Adipocyte (in vitro differentiated cells): ENCODE data around the gene CBX7.

Experiments
- DNase-seq: peaks from one replicate; pipeline ENCODE4 v3.0.0-alpha.2; 2015; ENCODE audit warnings: low read depth
- H3K27me3 ChIP-seq: replicated peaks from 2 replicates; pipeline ENCODE4 v1.7.0; 2013; ENCODE audit warnings: mild to moderate bottlenecking, low read length, moderate library complexity; ENCODE audit not compliant: control insufficient read depth, insufficient read depth
- H3K36me3 ChIP-seq: 2 replicates; pipeline ENCODE4 v1.7.0; 2013; ENCODE audit warnings: low read length, mild to moderate bottlenecking, moderate library complexity; ENCODE audit not compliant: control insufficient read depth, insufficient read depth, severe bottlenecking
- H3K4me1 ChIP-seq: 2 replicates; pipeline ENCODE4 v1.7.0; 2013; ENCODE audit warnings: mild to moderate bottlenecking, low read length, moderate library complexity; ENCODE audit not compliant: control insufficient read depth, insufficient read depth
- H3K4me3 ChIP-seq: 2 replicates; pipeline ENCODE4 v1.7.0; 2013; ENCODE audit warnings: mild to moderate bottlenecking, low read length, moderate library complexity
- H3K9ac ChIP-seq: 2 replicates; pipeline ENCODE4 v1.7.0; 2013; ENCODE audit warnings: mild to moderate bottlenecking, low read length, moderate library complexity
- H3K9me3 ChIP-seq: 2 replicates; pipeline ENCODE4 v1.7.0; 2013; ENCODE audit warnings: mild to moderate bottlenecking, low read length, moderate library complexity; ENCODE audit not compliant: control insufficient read depth

The CBX7 gene

GRCh38 chr22:39094717-39095389, 57.6 kb downstream of the CBX7 start:
- Histone ChIP-seq H3K4me3 (no peak overlapping the region), H3K9me3 (no peaks in the 10 kb centered on the region), H3K9ac (no peak overlapping the region), H3K36me3 (no peaks in the 10 kb centered on the region), H3K27me3 (peaks cover 29% of the 10 kb centered on the region), H3K4me1 (peaks cover 6% of the 10 kb centered on the region)
- no peak for DNase-seq

DNA sequence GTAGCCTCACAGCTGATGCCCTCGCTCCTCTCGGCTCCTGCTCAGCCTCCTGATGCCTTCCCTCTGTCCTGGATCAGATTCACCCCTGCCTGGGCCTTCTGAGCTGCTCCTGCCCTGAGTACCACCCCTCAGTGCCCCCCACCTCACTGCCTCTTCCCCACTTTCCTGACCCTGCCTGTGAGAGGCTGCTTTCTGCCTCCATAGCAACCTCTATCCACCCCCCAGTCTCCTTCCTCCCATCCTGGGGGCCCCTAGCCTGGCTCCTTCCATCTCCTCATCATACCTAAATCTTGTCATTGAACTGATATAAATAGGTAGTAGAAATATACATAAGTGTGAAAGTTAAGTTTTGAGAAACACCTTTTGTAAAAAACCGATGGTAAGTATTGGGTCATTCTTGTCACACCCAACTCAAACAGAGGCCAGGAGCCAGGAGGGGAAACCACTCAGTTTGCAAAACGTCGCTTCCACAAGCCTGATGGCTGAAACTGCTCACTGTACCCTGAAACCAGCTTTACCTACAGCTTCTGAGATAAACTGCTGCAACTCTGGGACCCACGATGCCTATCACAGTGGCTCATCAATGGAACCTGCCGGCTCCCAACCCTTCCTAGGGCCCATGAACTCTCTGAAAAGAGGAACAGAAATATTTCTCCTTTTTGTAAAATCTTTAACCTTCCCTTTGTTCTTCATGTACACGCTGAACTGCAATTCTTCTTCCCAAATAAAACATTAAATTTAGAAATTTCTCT, 60.2 kb downstream of the CBX7 start:
- Histone ChIP-seq H3K36me3 (no peaks in the 10 kb centered on the region), H3K4me3 (no peak overlapping the region), H3K4me1 (peaks cover 3% of the 10 kb centered on the region), H3K9ac (no peak overlapping the region), H3K27me3 (peaks cover 32% of the 10 kb centered on the region), H3K9me3 (no peaks in the 10 kb centered on the region)
- DNase-seq = no peak

DNA sequence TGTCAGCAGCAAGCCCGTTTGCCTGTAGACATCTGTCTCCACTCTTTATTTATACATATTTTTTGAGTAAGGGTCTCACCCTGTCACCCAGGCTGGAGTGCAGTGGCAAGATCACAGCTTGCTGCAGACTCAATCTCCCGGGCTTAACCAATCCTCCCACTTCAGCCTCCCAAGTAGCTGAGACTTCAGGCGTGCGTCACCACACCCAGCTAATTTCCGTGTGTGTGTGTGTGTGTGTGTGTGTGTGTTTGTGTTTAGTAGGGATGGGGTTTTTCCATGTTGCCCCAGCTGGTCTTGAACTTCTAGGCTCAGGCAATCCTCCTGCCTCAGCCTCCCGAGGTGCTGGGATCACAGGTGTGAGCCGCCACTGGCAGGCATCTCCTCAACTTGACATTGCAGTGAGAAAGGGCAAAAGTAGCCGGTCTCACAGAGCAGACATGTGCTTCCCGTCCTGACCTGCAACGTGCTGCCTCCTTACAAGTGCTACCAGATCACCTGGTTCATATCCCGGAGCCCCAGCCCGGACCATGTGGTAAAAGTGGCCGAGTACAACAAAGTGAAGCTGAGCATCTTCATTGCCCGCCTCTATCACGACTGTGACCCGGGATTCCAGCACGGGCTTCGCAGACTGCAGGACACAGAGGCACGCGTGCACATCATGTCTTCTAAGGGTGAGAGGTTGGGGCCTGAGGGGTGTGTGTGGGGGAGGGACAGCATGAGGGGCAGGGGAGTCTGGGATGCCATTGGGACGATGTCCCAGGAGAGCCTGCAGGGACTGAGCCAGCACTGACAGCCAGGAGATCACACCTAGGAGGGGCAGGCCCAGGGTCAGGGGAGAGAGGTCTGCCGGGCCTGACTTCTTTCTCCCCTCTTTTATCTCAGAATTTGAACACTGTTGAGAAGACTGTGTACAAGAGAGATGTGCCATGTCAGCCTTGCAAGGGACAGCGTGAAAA, 61.1 kb downstream of the CBX7 start:
- H3K9ac ChIP-seq = no peak overlapping the region
- H3K9me3 ChIP-seq = no peaks in the 10 kb centered on the region
- H3K27me3 ChIP-seq = peaks cover 32% of the 10 kb centered on the region
- H3K4me3 ChIP-seq = no peak overlapping the region
- no peaks in the 10 kb centered on the region for H3K4me1 ChIP-seq
- DNase-seq = no peak
- no peaks in the 10 kb centered on the region for H3K36me3 ChIP-seq

DNA sequence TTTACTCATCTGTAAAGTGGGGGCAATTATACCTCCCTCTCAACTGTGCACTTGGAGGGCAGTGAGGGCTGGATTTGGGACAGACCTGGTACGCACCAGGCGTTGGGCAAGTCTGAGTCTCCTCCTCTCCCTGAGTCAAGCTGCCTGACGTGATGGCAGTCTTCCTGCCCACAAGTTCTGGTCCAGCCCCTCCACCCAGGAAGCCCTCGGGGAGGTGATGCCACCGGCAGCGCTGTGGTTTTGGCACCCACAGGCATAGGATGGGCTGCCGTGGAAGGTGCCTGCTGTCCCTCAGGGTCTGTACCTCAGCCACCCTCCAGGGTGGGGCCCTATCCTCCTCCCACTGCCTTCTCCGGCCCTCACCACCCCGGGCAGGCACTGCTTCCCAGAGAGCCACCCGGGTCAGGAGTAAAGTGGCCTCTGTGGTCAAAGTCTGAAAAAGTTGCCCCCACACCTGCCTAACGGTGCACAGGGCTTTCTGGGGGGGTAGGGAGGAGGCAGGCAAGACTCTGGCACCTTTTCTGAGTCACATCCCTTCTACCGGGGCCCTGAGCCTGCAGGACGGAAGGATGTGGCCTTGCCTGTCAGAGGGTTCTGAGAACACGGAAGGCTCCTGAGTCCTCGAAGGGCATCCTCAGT, 61.9 kb downstream of the CBX7 start:
- DNase-seq = no peak
- Histone ChIP-seq H3K4me3 (no peak overlapping the region), H3K27me3 (peaks cover 32% of the 10 kb centered on the region), H3K4me1 (no peaks in the 10 kb centered on the region), H3K36me3 (no peaks in the 10 kb centered on the region), H3K9me3 (no peaks in the 10 kb centered on the region), H3K9ac (no peak overlapping the region)

GRCh38 chr22:39089928-39090327, 62.6 kb downstream of the CBX7 start:
- no peak overlapping the region for H3K4me3 ChIP-seq
- DNase-seq = no peak
- peaks cover 29% of the 10 kb centered on the region for H3K27me3 ChIP-seq
- H3K9ac ChIP-seq = no peak overlapping the region
- H3K36me3 ChIP-seq = no peaks in the 10 kb centered on the region
- no peaks in the 10 kb centered on the region for H3K4me1 ChIP-seq
- H3K9me3 ChIP-seq = no peaks in the 10 kb centered on the region

GRCh38 chr22:39088685-39089032, 63.8 kb downstream of the CBX7 start:
- no peaks in the 10 kb centered on the region for H3K9me3 ChIP-seq
- H3K9ac ChIP-seq = no peak overlapping the region
- DNase-seq = no peak
- H3K4me3 ChIP-seq = no peak overlapping the region
- H3K4me1 ChIP-seq = no peaks in the 10 kb centered on the region
- H3K36me3 ChIP-seq = no peaks in the 10 kb centered on the region
- H3K27me3 ChIP-seq = peaks cover 28% of the 10 kb centered on the region

DNA sequence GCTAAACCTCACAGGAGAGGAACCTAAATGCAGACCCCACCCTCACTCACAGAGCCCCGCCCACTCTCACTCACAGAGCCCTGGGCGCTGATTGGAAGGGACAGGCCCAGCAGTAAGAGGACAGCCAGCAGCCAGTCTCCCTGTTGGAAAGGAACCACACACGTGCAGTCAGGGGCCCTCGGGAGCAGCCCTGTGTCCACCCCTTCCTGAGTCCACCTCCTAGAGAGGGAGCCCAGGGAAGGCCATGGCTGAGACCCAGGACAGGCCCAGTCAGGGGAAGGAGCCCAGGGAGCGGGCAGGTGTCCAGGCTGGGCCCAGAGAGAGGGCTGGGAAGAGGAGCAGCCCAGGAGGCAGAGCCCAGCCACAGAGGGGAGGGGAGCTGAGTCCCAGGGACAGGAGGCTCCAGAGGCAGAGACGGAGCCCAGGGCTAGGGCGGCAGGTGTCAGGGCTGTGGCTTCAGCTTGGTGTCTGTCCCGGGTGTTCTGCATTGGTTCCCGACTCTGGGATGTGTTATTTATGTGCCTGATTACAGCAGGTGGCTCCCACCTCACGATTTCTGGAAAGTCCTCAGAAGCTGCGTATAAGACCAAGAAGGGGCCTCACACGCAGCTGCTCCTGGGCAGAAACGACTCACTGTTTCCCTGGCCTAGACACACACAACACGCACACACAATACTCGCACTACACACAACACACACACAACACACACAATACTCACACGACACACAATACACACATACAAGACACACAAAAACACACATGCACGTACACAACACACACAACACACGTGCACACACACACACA, 64.4 kb downstream of the CBX7 start:
- H3K9me3 ChIP-seq = no peaks in the 10 kb centered on the region
- H3K27me3 ChIP-seq = peaks cover 28% of the 10 kb centered on the region
- H3K4me3 ChIP-seq = no peak overlapping the region
- no peaks in the 10 kb centered on the region for H3K36me3 ChIP-seq
- DNase-seq = no peak
- no peaks in the 10 kb centered on the region for H3K4me1 ChIP-seq
- H3K9ac ChIP-seq = no peak overlapping the region

GRCh38 chr22:39087098-39087497, 65.4 kb downstream of the CBX7 start:
- peaks cover 27% of the 10 kb centered on the region for H3K27me3 ChIP-seq
- H3K9ac ChIP-seq = no peak overlapping the region
- DNase-seq = no peak

GRCh38 chr22:39084666-39085065, 67.8 kb downstream of the CBX7 start:
- Histone ChIP-seq H3K9me3 (no peaks in the 10 kb centered on the region), H3K4me3 (no peak overlapping the region), H3K27me3 (peaks cover 7% of the 10 kb centered on the region), H3K9ac (no peak overlapping the region), H3K36me3 (no peaks in the 10 kb centered on the region), H3K4me1 (no peaks in the 10 kb centered on the region)
- no peak for DNase-seq

More at GRCh38 chr22:39087098-39087497, 65.4 kb downstream of the CBX7 start:
- no peaks in the 10 kb centered on the region for H3K9me3 ChIP-seq
- no peak overlapping the region for H3K4me3 ChIP-seq
- no peaks in the 10 kb centered on the region for H3K4me1 ChIP-seq
- no peaks in the 10 kb centered on the region for H3K36me3 ChIP-seq
